NB4 (cell line): Measurements from ENCODE around the gene SAMD10.

Experiments used
- DNase-seq: peaks from one replicate; pipeline ENCODE4 v3.0.0; 2010; ENCODE audit warnings: low read depth
- H3K4me3 ChIP-seq: one replicate; pipeline ENCODE4 v1.5.1; 2011; ENCODE audit warnings: mild to moderate bottlenecking, low read depth, low read length, moderate library complexity
- MYC ChIP-seq: IDR thresholded peaks from 2 replicates; pipeline ENCODE4 v1.6.1; 2011; ENCODE audit warnings: low read depth, low read length
- POLR2A ChIP-seq: IDR thresholded peaks from 2 replicates; pipeline ENCODE4 v1.6.1; 2011; ENCODE audit warnings: mild to moderate bottlenecking; ENCODE audit not compliant: insufficient read length; ENCODE audit errors: extremely low read depth
- TF ChIP-seq, protein P1 (sequence below): IDR thresholded peaks from one replicate; pipeline ENCODE4 v1.5.1; 2012; ENCODE audit warnings: low read depth, low read length
- TF ChIP-seq, protein P2 (sequence below): IDR thresholded peaks from 2 replicates; pipeline ENCODE4 v1.6.1; 2011; ENCODE audit warnings: low read depth, low read length

Gene SAMD10

DNA sequence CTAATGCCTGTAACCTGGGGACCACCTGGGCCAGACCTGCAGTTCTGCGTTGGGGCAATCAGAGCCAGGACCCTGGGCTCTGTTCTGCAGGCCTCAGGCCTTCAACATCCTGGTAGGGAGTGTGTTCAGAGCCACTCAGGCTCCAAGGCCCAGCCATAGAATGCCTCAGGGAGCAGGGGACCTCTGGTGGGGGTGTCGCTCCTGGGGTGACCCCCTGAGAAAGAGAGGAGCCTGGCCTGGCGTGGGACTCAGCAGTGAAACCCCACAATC is 35.7 kb downstream of the SAMD10 start:
- no peak for DNase-seq
- TF ChIP-seq, protein P1, sequence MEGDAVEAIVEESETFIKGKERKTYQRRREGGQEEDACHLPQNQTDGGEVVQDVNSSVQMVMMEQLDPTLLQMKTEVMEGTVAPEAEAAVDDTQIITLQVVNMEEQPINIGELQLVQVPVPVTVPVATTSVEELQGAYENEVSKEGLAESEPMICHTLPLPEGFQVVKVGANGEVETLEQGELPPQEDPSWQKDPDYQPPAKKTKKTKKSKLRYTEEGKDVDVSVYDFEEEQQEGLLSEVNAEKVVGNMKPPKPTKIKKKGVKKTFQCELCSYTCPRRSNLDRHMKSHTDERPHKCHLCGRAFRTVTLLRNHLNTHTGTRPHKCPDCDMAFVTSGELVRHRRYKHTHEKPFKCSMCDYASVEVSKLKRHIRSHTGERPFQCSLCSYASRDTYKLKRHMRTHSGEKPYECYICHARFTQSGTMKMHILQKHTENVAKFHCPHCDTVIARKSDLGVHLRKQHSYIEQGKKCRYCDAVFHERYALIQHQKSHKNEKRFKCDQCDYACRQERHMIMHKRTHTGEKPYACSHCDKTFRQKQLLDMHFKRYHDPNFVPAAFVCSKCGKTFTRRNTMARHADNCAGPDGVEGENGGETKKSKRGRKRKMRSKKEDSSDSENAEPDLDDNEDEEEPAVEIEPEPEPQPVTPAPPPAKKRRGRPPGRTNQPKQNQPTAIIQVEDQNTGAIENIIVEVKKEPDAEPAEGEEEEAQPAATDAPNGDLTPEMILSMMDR = no peak
- no peak for TF ChIP-seq POLR2A
- H3K4me3 ChIP-seq = no peak overlapping the region

DNA sequence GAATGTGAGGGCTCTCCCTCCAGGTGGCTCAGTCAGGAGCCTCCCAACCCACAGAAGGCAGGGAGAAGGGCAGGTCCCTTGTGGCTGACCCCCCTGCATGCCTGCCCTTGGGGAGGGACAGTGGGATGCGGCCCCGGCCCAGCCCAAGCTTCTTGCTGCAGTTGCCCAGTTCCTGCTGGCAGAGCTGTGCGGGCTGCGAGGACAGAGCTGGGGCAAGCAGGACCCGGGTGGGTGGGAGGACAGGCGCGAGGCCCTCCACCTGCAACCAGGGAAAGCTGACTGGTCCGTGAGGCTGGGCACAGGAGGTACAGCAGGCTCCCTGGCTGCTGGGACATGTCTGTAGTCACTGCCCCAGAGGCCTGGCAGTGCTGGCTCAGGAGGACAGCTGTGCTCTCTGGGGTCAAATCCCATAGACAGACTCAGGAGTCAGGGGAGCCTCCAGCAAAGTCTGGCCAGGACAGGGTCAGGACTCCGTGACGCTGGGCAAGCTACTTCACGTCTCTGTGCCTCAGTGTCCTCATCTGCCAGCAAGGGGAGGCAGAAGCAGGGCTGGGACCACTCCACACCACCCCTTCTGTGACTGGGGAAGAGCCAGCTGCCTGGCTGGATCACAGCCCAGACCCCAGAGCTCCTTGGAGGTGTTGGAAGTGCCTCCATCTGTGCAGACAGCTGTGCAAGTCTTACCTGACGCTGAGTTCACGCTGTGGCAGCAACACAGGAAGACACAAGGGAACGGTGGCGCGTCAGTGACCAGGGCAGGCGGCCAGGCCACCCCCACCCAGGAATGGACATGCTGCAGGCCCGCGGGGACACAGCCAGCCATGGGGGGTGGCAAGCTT is 36.3 kb downstream of the SAMD10 start:
- H3K4me3 ChIP-seq = no peak overlapping the region
- no peak for DNase-seq
- TF ChIP-seq, protein P1 = no peak
- TF ChIP-seq MYC (no peak), POLR2A (no peak)
- TF ChIP-seq, protein P2, sequence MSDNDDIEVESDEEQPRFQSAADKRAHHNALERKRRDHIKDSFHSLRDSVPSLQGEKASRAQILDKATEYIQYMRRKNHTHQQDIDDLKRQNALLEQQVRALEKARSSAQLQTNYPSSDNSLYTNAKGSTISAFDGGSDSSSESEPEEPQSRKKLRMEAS = no peak

DNA sequence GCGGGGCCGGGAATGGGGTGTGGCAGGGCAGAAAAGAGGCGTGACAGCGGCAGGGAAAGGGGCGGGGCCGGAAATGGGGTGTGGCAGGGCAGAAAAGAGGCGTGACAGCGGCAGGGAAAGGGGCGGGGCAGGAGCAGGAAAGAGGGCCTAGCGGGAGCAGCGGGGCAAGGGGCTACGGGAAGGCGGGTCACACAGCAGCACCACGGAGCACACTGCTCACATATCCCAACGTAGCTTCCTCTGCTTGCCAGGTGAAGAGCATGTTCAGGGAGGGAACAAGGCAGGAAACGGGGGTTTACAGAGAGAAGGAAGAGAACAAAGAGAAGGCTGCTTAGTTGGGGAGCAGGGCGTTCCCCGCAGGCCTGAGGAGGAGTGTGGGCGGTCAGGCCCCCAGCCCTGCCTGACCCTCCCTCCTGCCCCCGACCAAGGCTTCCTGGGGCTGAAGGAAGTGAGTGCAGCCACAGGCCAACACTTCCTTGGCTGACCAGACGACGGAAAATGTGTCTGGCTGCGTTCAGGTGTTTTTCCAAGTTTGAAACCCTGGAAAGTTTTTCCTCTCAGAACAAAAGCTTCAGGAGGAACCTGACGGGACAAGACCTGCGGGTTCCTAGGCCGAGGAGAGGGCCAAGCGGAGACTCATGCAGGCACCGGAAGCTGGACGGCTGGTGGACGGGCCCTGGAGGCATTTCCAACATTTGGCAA is 37.0 kb downstream of the SAMD10 start:
- TF ChIP-seq POLR2A (no peak), MYC (no peak)
- TF ChIP-seq, protein P2 = no peak
- TF ChIP-seq, protein P1 = no peak
- H3K4me3 ChIP-seq = no peak overlapping the region

DNA sequence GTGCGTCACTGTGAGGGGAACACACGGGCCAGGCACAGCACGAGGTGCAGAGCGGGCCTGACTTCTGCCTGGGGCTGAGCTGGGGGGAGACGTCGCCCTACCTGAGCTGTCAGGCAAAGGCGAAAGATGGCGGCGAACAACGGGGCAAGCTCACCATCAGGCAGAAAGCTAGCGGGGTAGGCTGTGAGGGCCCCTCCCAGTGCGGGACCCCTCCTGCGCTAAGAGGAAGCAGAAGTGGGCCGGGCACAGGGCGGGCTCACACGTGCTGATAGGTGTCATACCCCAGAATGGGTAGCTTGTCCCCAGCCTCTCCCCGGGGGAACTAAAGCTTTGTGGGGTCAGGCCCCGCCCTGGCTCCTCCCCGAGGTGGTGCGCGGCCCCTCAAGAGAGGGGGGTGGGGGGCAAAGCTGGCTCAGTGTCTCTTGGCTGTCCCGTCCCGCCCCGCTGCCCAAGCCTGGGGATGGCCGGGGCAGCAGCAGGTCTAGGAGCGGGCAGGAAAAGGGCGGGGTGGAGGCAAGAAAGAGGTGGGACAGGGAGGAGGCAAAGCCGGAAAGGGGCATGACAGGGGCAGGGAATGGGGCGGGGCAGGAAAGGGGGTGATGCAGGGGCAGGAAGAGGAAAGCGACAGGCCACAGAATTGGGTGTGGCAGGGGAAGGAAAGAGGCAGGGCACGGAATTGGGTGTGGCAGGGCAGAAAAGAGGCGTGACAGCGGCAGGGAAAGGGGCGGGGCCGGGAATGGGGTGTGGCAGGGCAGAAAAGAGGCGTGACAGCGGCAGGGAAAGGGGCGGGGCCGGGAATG is 38.0 kb downstream of the SAMD10 start:
- TF ChIP-seq, protein P2 = no peak
- TF ChIP-seq POLR2A (no peak), MYC (no peak)
- TF ChIP-seq, protein P1 = no peak
- no peak overlapping the region for H3K4me3 ChIP-seq
- no peak for DNase-seq

More for the DNA sequence above, 37.0 kb downstream of the SAMD10 start:
- DNase-seq = peak; percentile 50

DNA sequence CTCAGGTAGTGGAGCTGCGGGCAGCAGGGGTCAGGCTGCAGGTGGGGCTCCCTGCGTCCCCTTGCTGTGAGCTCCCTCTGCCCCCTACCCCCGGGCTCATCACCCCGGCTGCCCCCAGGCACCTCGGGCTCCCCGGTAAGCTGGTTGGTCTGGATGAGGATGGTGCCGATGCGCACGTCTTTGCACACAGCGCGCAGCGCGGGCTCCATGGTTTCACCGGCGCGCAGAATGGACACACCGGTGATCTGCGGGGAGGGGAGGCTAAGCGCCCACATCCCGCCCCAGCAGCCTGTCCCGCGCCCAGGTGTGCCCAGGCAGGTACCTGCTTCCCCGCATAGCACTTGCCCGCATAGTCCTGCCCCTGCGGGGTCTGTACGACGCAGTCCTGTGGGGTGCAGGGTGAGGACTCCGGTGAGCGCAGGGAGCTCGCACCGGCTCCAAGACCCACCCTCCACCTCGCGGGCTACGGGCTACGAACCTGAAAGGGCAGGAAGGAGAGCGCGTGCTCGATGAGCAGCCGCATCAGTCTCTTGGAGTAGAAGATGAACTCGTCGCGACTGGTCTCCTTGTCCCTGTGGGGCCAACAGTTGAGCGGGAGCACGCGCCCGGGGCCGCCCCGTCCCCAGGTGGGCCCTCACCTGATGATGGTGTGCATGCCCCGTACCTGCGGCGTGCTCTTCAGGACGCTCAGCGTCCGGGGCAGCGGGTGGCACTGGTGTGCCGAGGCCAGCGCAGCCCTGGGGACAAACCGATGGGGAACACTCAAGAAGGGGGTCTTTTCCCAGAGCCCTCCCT is 38.8 kb downstream of the SAMD10 start:
- TF ChIP-seq POLR2A = no peak
- TF ChIP-seq, protein P1 = no peak
- TF ChIP-seq, protein P2 = no peak
- no peak for TF ChIP-seq MYC
- DNase-seq = no peak
- no peak overlapping the region for H3K4me3 ChIP-seq
